Epithelial cell of proximal tubule (primary cell): Measurements from ENCODE around the gene CSTB. TPM values are rescaled to one million over a fixed set of nuclear protein-coding genes. Genes with fewer than 3 reads are reported as not detected.

Experiments used
- DNase-seq: peaks from one replicate; pipeline ENCODE4 v3.0.0-alpha.2; 2011; ENCODE audit warnings: low read depth
- H3K4me3 ChIP-seq: 2 replicates; pipeline ENCODE4 v1.5.1; 2011; ENCODE audit warnings: low read depth, mild to moderate bottlenecking, low read length
- total RNA-seq: library from RNA; depleted of rRNA; stranded (reverse); fragments of >200 nt; gene quantifications from 2 replicates; pipeline ENCODE4 v1.2.3, GENCODE V29; 2015
- TF ChIP-seq, protein P1 (sequence below): conservative IDR thresholded peaks from 2 replicates; pipeline ENCODE4 v1.5.1; 2012; ENCODE audit warnings: low read depth, mild to moderate bottlenecking, low read length

Gene CSTB
- total RNA-seq, 1 donor from 2014 or later, result 20.1 TPM

DNA sequence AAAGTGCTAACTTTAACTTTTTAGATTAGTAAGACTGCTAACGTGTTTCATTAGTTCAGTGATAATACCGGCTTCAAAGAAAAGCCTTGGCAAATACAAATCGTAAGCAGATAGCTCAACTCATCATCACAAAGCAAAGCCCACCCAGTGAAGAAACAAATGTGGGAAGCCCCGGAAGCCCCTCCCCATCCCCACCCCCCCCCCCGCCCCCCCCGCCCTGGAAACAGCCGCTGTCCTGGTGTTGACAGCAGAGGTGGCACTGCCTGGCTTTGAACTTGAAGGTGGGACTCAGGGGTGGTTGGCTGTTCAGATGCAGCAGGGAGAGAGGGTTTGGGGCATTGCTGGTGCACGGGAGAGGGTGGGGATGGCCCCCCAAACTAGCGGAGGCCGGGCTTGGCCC, 43.0 kb downstream of the CSTB start:
- no peak for DNase-seq
- TF ChIP-seq, protein P1, sequence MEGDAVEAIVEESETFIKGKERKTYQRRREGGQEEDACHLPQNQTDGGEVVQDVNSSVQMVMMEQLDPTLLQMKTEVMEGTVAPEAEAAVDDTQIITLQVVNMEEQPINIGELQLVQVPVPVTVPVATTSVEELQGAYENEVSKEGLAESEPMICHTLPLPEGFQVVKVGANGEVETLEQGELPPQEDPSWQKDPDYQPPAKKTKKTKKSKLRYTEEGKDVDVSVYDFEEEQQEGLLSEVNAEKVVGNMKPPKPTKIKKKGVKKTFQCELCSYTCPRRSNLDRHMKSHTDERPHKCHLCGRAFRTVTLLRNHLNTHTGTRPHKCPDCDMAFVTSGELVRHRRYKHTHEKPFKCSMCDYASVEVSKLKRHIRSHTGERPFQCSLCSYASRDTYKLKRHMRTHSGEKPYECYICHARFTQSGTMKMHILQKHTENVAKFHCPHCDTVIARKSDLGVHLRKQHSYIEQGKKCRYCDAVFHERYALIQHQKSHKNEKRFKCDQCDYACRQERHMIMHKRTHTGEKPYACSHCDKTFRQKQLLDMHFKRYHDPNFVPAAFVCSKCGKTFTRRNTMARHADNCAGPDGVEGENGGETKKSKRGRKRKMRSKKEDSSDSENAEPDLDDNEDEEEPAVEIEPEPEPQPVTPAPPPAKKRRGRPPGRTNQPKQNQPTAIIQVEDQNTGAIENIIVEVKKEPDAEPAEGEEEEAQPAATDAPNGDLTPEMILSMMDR, result no peak
- H3K4me3 ChIP-seq, result no peak overlapping the region

- DNase-seq, result peak; percentile 78
- TF ChIP-seq, protein P1, result no peak
Observed at GRCh38 chr21:43731891-43732711, 44.0 kb downstream of the CSTB start.

DNA sequence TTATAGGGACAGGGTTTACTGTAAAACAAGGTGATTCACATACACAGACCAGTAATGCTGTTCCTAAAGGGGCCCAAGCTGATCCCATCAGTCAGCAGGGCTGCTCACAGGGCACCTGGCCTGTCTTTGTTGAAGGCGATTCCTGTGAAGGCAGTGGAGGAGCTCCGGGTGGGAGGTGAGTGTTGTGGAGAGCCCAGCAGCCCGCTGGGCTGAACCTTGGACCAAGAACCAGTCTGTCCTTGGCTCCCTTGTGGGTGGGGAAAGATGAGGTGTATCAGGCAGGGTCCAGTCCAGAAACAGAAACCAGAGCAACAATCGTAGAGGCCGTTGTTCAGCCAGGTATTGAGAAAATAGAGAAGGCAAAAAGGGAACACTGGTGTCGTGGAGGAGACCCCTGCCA, 44.6 kb downstream of the CSTB start:
- TF ChIP-seq, protein P1, result no peak
- DNase-seq, result no peak
- peak overlapping the region; percentile 26 for H3K4me3 ChIP-seq

More at GRCh38 chr21:43731891-43732711, 44.0 kb downstream of the CSTB start:
- H3K4me3 ChIP-seq, result peak overlapping the region; percentile 26

DNA sequence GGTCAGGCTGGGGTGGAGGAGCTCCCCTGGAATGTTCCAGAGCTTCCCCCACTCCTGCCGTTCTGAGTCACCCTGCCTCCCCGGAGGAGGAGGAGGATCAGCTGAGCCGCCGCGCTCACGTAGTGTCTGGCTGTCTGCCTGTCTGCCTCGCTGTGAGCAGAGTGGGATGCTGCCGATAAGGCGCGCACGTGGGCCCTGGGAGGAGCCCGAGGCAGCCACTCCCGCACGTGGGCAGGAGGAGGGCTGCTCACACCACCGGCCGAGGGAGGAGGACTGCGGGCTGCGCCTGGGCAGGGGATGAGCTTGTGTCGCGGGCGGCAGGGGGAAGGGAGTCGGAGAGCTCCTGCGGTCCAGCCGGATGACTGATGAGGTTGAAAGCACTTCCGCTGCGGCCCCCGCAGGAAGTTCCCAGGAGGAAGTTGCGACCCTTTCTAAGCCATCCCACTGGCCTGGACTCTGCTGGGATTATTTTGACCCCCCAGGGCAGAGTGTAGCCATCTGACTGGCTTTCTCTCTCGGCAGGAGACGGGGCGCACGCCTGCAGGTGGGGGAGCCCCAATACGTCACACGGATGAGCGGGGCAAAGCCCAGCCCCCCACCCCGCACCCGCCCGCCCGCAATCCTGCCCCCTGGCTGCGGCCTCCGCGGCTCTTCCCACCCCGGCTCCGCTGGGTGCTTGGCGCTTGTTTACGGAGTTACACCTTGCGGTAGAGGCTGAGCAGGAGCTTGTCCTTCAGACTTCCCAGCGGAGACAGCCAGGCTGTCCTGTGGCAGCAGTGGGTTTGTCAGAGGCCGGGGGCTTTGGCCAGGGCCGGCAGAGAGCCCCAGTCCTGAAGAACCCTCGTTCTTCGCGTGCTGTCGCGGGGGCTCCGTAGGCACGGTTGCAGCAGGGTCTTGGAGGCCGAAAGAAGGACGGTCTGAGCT, 47.4 kb downstream of the CSTB start:
- DNase-seq, result peak; percentile 66
- TF ChIP-seq, protein P1, result peak; percentile 23
- peak overlapping the region; percentile 54 for H3K4me3 ChIP-seq

- H3K4me3 ChIP-seq, result peak overlapping the region; percentile 54
- TF ChIP-seq, protein P1, result no peak
- DNase-seq, result no peak
Observed at GRCh38 chr21:43728154-43728466, 48.0 kb downstream of the CSTB start.

DNA sequence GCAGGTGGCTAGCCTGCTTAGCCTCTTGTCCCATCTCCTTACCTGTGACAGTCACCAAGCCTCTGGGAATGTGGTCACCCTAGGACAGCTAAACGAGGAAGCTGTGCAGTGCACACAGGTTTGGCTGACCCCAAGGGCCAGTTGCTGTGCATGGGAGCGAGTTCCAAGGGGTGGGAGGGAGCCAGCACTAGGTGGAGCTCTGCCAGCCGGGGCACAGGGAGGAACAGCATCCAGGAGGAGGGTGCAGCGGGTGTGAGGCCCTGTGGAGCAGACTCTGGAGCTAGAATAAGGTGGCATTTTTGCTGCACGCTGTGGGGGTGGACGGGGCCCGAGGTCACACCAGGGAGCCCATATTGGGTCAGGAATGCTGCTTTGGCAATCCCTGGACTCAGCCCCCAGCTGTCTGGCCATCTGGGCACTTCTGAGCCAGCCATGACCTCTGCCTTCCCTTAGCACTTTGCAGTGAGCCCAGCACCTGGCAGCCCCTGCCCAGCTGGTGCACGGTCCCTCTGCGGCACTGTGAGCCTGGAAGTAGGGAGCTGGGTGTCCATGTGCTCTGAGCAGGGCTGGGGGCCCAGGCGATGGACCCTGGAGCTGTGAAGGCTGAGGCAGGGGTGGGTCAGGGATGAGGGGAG, 48.5 kb downstream of the CSTB start:
- DNase-seq, result no peak
- TF ChIP-seq, protein P1, result peak; percentile 58
- peak overlapping the region; percentile 54 for H3K4me3 ChIP-seq
